Vagina (tissue), 2 donors: ENCODE data around the gene RABGEF1. TPM values are rescaled to one million over a fixed set of nuclear protein-coding genes. Genes with fewer than 3 reads are reported as not detected.
A peak's percentile ranks its signal among the peaks of the same experiment; 100 is the strongest.

Experiments used
- DNase-seq, 2 donors: peaks; one replicate each; pipeline ENCODE4 v3.0.0-alpha.2; 2017; ENCODE audit errors: extremely low spot score in 2 of 2
- H3K27ac ChIP-seq: fragments of 200-600 bp; sonication (generic); one replicate; pipeline ENCODE4 v1.5.1; 2019
- H3K27me3 ChIP-seq: fragments of 200-600 bp; sonication (generic); one replicate; pipeline ENCODE4 v1.5.1; 2019
- H3K36me3 ChIP-seq, 2 donors: fragments of 200-600 bp; sonication (generic); one replicate each; pipeline ENCODE4 v1.5.1; 2017 to 2019
- H3K4me1 ChIP-seq: fragments of 200-600 bp; sonication (generic); one replicate; pipeline ENCODE4 v1.5.1; 2019
- H3K4me3 ChIP-seq, 2 donors: fragments of 200-600 bp; sonication (generic); 1 replicate in 1 of 2; 2 replicates in 1 of 2; pipeline ENCODE4 v1.5.1; 2016 to 2019
- H3K9me3 ChIP-seq: fragments of 200-600 bp; sonication (generic); one replicate; pipeline ENCODE4 v1.5.1; 2019
- POLR2A ChIP-seq, 2 donors: fragments of 450-650 bp; IDR thresholded peaks; one replicate each; pipeline ENCODE4 v1.6.1; 2017; ENCODE audit warnings: antibody characterized with exemption in 2 of 2, mild to moderate bottlenecking in 2 of 2, moderate library complexity in 2 of 2
- POLR2AphosphoS5 ChIP-seq, 2 donors: sonication (generic); formaldehyde crosslinking; IDR thresholded peaks; one replicate each; pipeline ENCODE4 v1.9.0; 2017; ENCODE audit warnings: antibody characterized with exemption in 2 of 2, mild to moderate bottlenecking in 2 of 2, low read depth in 1 of 2; ENCODE audit not compliant: insufficient read depth in 1 of 2
- intact Hi-C: fragments of 100-400 bp; cut with DNase I; formaldehyde crosslinking; loops from one replicate; pipeline ENCODE4 v1.15.1; 2023
- total RNA-seq: library from RNA; depleted of rRNA; stranded (reverse); fragments of >200 nt; gene quantifications from one replicate; pipeline ENCODE4 v1.2.3, GENCODE V29; 2016
- TF ChIP-seq, protein P1 (sequence below), 3 experiments: fragments of 450-650 bp in 2 of 3; fragments of 200-600 bp in 1 of 3; sonication (generic) in 1 of 3; IDR thresholded peaks; one replicate each; pipeline ENCODE4 v1.5.1; 2017 to 2019; ENCODE audit warnings: antibody characterized with exemption in 3 of 3, mild to moderate bottlenecking in 2 of 3, moderate library complexity in 2 of 3

The RABGEF1 gene
- total RNA-seq, 1 donor from 2014 or later: 27.7 TPM

DNA sequence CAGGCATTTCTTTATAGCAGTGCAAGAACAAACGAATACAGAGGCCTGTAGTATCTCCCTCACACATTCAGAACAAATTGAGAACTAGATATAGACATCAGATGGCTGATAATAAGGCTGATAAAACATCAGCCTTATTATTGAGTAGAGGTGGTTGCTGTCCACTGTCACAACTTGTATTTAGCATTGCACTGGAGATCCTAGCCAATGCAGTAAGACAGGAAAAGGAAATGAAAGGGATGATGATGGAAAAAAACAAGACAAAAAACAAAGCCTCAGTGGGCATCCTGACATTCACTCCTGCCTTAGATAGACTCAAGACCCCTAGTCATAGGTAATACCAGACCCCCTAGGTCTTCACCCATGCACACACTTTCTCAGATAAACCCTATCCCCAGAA, 4.7 kb upstream of the RABGEF1 start:
- Histone ChIP-seq H3K9me3 (peaks cover 3% of the 10 kb centered on the region), H3K4me3 (no peak overlapping the region), H3K36me3 (no peaks in the 10 kb centered on the region), H3K27ac (no peak overlapping the region), H3K27me3 (no peaks in the 10 kb centered on the region), H3K4me1 (peaks cover 33% of the 10 kb centered on the region)
- no peak for TF ChIP-seq POLR2A (IDR thresholded peaks at IDR 0.05)
- TF ChIP-seq, protein P1, sequence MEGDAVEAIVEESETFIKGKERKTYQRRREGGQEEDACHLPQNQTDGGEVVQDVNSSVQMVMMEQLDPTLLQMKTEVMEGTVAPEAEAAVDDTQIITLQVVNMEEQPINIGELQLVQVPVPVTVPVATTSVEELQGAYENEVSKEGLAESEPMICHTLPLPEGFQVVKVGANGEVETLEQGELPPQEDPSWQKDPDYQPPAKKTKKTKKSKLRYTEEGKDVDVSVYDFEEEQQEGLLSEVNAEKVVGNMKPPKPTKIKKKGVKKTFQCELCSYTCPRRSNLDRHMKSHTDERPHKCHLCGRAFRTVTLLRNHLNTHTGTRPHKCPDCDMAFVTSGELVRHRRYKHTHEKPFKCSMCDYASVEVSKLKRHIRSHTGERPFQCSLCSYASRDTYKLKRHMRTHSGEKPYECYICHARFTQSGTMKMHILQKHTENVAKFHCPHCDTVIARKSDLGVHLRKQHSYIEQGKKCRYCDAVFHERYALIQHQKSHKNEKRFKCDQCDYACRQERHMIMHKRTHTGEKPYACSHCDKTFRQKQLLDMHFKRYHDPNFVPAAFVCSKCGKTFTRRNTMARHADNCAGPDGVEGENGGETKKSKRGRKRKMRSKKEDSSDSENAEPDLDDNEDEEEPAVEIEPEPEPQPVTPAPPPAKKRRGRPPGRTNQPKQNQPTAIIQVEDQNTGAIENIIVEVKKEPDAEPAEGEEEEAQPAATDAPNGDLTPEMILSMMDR (IDR thresholded peaks at IDR 0.05): no peak
- TF ChIP-seq POLR2AphosphoS5 (IDR thresholded peaks at IDR 0.05; ENCODE audit: insufficient read depth in 1 of 2, low read depth in 1 of 2): no peak
- intact Hi-C loops: loop anchor here (10.0 kb wide), 1 partner anchor 51 kb away; no protein-coding TSS in a partner anchor
- no peak for DNase-seq

DNA sequence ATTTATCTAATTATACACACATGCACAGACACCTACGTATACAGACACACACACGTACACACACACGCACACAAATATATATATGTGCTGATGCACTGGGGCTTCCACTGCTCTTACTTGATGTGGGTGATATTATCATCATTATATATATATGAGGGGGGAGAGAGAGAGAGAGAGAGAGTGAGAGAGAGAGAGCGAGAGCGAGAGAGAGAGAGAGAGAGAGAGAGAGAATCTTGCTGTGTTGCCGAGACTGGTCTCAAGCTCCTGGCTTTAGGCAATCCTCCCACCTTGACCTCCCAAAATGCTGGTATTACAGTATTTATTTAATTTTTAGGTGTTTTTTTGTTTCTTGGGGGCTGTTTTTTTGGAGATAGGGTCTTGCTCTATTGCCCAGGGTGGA, 3.6 kb upstream of the RABGEF1 start:
- Histone ChIP-seq H3K36me3 (no peaks in the 10 kb centered on the region), H3K9me3 (peaks cover 3% of the 10 kb centered on the region), H3K4me3 (no peak overlapping the region), H3K27me3 (no peaks in the 10 kb centered on the region), H3K4me1 (peaks cover 39% of the 10 kb centered on the region), H3K27ac (no peak overlapping the region)
- no peak for DNase-seq
- intact Hi-C loops: loop anchor here (10.0 kb wide), 1 partner anchor 52 kb away; no protein-coding TSS in a partner anchor
- TF ChIP-seq POLR2AphosphoS5 (IDR thresholded peaks at IDR 0.05; ENCODE audit: insufficient read depth in 1 of 2, low read depth in 1 of 2) (no peak), POLR2A (IDR thresholded peaks at IDR 0.05) (no peak)
- TF ChIP-seq, protein P1 (IDR thresholded peaks at IDR 0.05): no peak

DNA sequence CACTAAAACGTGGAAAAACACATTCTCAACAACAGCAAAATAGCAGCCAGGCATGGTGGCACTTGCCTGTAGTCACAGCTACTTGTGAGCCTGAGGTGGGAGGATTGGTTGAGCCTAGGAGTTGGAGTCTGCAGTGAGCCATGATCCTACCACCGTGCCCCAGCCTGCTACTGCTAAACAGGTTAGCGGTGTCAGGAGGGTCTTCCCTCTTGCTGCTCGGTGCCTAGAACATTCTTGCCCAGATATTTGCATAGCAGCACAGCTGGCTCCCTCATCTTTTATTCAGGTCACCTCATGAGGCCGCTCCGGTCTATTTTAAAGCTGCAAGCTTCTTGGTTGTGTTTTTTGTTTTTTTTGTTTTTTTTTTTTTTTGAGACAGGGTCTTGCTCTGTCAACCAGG, 2.9 kb upstream of the RABGEF1 start:
- intact Hi-C loops: loop anchor here (10.0 kb wide), 1 partner anchor 53 kb away; no protein-coding TSS in a partner anchor
- H3K27ac ChIP-seq: no peak overlapping the region
- peaks cover 43% of the 10 kb centered on the region for H3K4me1 ChIP-seq

DNA sequence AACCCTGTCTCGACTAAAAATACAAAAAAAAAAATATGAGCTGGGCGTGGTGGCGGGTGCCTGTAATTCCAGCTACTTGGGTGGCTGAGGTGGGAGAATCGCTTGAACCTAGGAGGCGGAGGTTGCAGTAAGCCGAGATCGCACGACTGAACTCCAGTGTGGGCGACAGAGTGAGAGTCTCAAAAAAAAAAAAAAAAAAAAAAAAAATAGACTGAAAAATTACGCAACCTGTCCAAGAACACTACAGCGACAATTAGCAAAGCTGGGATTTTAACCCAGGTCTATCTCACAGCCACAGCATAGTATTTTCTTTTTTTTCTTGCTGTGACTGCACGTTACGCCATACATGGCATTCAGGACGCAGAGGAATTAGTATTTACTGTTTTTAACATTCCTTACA, 1.1 kb upstream of the RABGEF1 start:
- H3K4me1 ChIP-seq: peaks cover 43% of the 10 kb centered on the region
- no peaks in the 10 kb centered on the region for H3K36me3 ChIP-seq
- no peak for DNase-seq
- H3K27ac ChIP-seq: peak overlapping the region; percentile 97
- peaks cover 3% of the 10 kb centered on the region for H3K9me3 ChIP-seq
- no peak for TF ChIP-seq POLR2A (IDR thresholded peaks at IDR 0.05)
- no peak for TF ChIP-seq POLR2AphosphoS5 (IDR thresholded peaks at IDR 0.05; ENCODE audit: insufficient read depth in 1 of 2, low read depth in 1 of 2)
- TF ChIP-seq, protein P1 (IDR thresholded peaks at IDR 0.05): no peak
- H3K27me3 ChIP-seq: no peaks in the 10 kb centered on the region
- H3K4me3 ChIP-seq: peak overlapping the region; percentile 87 to 93
- intact Hi-C loops: loop anchor here (10.0 kb wide), 1 partner anchor 55 kb away; no protein-coding TSS in a partner anchor

More for the DNA sequence above, 2.9 kb upstream of the RABGEF1 start:
- TF ChIP-seq POLR2AphosphoS5 (IDR thresholded peaks at IDR 0.05; ENCODE audit: insufficient read depth in 1 of 2, low read depth in 1 of 2) (no peak), POLR2A (IDR thresholded peaks at IDR 0.05) (no peak)
- TF ChIP-seq, protein P1 (IDR thresholded peaks at IDR 0.05): no peak
- Histone ChIP-seq H3K36me3 (no peaks in the 10 kb centered on the region), H3K9me3 (peaks cover 3% of the 10 kb centered on the region), H3K27me3 (no peaks in the 10 kb centered on the region), H3K4me3 (no peak overlapping the region)
- DNase-seq: no peak

DNA sequence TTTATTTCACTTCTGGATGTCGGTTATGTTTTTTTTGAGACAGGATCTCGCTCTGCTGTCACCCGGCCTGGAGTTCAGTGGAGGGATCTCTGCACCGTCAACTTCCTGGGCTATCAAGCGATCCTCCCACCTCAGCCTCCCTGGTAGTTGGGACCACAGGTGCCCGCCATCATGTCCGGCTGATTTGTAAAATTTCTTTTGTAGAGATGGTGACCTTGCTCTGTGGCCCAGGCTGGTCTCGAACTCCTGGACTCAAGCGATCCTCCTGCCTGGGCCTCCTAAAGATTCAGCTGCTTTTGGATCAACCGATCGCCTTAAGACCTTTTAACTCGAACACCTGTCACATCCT, 606 bp upstream of the RABGEF1 start:
- TF ChIP-seq POLR2A (IDR thresholded peaks at IDR 0.05) (no peak), POLR2AphosphoS5 (IDR thresholded peaks at IDR 0.05; ENCODE audit: insufficient read depth in 1 of 2, low read depth in 1 of 2) (no peak)
- TF ChIP-seq, protein P1 (IDR thresholded peaks at IDR 0.05): no peak
- peaks cover 3% of the 10 kb centered on the region for H3K9me3 ChIP-seq
- H3K36me3 ChIP-seq: no peaks in the 10 kb centered on the region
- H3K27ac ChIP-seq: peak overlapping the region; percentile 97
- peak overlapping the region; percentile 87 to 93 for H3K4me3 ChIP-seq
- peaks cover 43% of the 10 kb centered on the region for H3K4me1 ChIP-seq
- H3K27me3 ChIP-seq: no peaks in the 10 kb centered on the region
- intact Hi-C loops: loop anchor here (10.0 kb wide), 1 partner anchor 55 kb away; no protein-coding TSS in a partner anchor
- DNase-seq: no peak
